Peyer's patch (tissue), 4 donors: Measurements from ENCODE around the gene RGL3. TPM values are rescaled to one million over a fixed set of nuclear protein-coding genes. Genes with fewer than 3 reads are reported as not detected.

Source experiments
- DNase-seq, 3 donors: peaks; one replicate each; pipeline ENCODE4 v3.0.0-alpha.2; 2017 to 2019
- H3K27ac ChIP-seq, 4 donors: fragments of 200-600 bp; sonication (generic); one replicate each; pipeline ENCODE4 v1.5.1; 2016 to 2019
- H3K27me3 ChIP-seq, 2 donors: fragments of 200-600 bp; sonication (generic); one replicate each; pipeline ENCODE4 v1.5.1; 2019
- H3K36me3 ChIP-seq, 3 donors: fragments of 200-600 bp; sonication (generic); one replicate each; pipeline ENCODE4 v1.5.1; 2016 to 2019
- H3K4me1 ChIP-seq, 4 donors: fragments of 200-600 bp; sonication (generic); one replicate each; pipeline ENCODE4 v1.5.1; 2016 to 2019
- H3K4me3 ChIP-seq, 4 donors: fragments of 200-600 bp; sonication (generic); 1 replicate in 3 of 4; 2 replicates in 1 of 4; pipeline ENCODE4 v1.5.1; 2016 to 2019; ENCODE audit warnings: mild to moderate bottlenecking in 1 of 4
- H3K9me3 ChIP-seq, 4 donors: fragments of 200-600 bp; sonication (generic); one replicate each; pipeline ENCODE4 v1.5.1; 2016 to 2019; ENCODE audit warnings: mild to moderate bottlenecking in 1 of 4
- CTCF ChIP-seq, 6 experiments: fragments of 450-650 bp in 4 of 6; fragments of 200-600 bp in 2 of 6; sonication (generic) in 1 of 6; IDR thresholded peaks; one replicate each; pipeline ENCODE4 v1.5.1; 2017 to 2019; ENCODE audit warnings: antibody characterized with exemption in 6 of 6, mild to moderate bottlenecking in 3 of 6, moderate library complexity in 1 of 6
- POLR2A ChIP-seq, 2 donors: fragments of 450-650 bp; IDR thresholded peaks; one replicate each; pipeline ENCODE4 v1.5.1; 2017; ENCODE audit warnings: antibody characterized with exemption in 2 of 2, mild to moderate bottlenecking in 2 of 2, moderate library complexity in 2 of 2
- total RNA-seq, 4 donors: library from RNA; depleted of rRNA; stranded (reverse); fragments of >200 nt; gene quantifications; one replicate each; pipeline ENCODE4 v1.1.0, GENCODE V29; 2016

RGL3 gene
- total RNA-seq, 4 donors from 2014 or later: 2.5 to 51.2 (median 6.3) TPM

- no peak for DNase-seq
- TF ChIP-seq POLR2A (IDR thresholded peaks at IDR 0.05) (no peak), CTCF (IDR thresholded peaks at IDR 0.05) (no peak)
- Histone ChIP-seq H3K4me1 (no peaks in the 10 kb centered on the region), H3K27ac (no peak overlapping the region), H3K4me3 (no peak overlapping the region), H3K9me3 (no peaks in the 10 kb centered on the region), H3K36me3 (no peaks in the 10 kb centered on the region), H3K27me3 (no peaks in the 10 kb centered on the region)
Measured at GRCh38 chr19:11401808-11402543, 17.1 kb downstream of the RGL3 start.

GRCh38 chr19:11400798-11401197, 18.3 kb downstream of the RGL3 start:
- no peak for DNase-seq
- no peaks in the 10 kb centered on the region for H3K36me3 ChIP-seq
- no peak overlapping the region for H3K27ac ChIP-seq
- H3K9me3 ChIP-seq: no peaks in the 10 kb centered on the region
- no peaks in the 10 kb centered on the region for H3K27me3 ChIP-seq
- H3K4me3 ChIP-seq: no peak overlapping the region
- no peaks in the 10 kb centered on the region for H3K4me1 ChIP-seq
- TF ChIP-seq POLR2A (IDR thresholded peaks at IDR 0.05) (no peak), CTCF (IDR thresholded peaks at IDR 0.05) (no peak)

GRCh38 chr19:11399667-11400066, 19.4 kb downstream of the RGL3 start:
- DNase-seq: no peak
- H3K9me3 ChIP-seq: no peaks in the 10 kb centered on the region
- H3K27me3 ChIP-seq: no peaks in the 10 kb centered on the region
- H3K27ac ChIP-seq: no peak overlapping the region
- TF ChIP-seq CTCF (IDR thresholded peaks at IDR 0.05): no peak
- TF ChIP-seq POLR2A (IDR thresholded peaks at IDR 0.05): no peak
- no peaks in the 10 kb centered on the region for H3K36me3 ChIP-seq
- no peaks in the 10 kb centered on the region for H3K4me1 ChIP-seq
- H3K4me3 ChIP-seq: no peak overlapping the region

- Histone ChIP-seq H3K4me1 (no peaks in the 10 kb centered on the region), H3K27me3 (no peaks in the 10 kb centered on the region), H3K27ac (no peak overlapping the region), H3K9me3 (no peaks in the 10 kb centered on the region), H3K36me3 (no peaks in the 10 kb centered on the region), H3K4me3 (no peak overlapping the region)
- no peak for TF ChIP-seq CTCF (IDR thresholded peaks at IDR 0.05)
- no peak for TF ChIP-seq POLR2A (IDR thresholded peaks at IDR 0.05)
- no peak for DNase-seq
Measured at GRCh38 chr19:11397089-11397610, 22.0 kb downstream of the RGL3 start.

- no peak overlapping the region for H3K27ac ChIP-seq
- no peaks in the 10 kb centered on the region for H3K4me1 ChIP-seq
- DNase-seq: no peak
- no peak overlapping the region for H3K4me3 ChIP-seq
- peaks cover 0 to 3% (median 0%) of the 10 kb centered on the region in 4 donors for H3K9me3 ChIP-seq
- H3K36me3 ChIP-seq: no peaks in the 10 kb centered on the region
- TF ChIP-seq CTCF (IDR thresholded peaks at IDR 0.05) (no peak), POLR2A (IDR thresholded peaks at IDR 0.05) (no peak)
- H3K27me3 ChIP-seq: no peaks in the 10 kb centered on the region
Measured at GRCh38 chr19:11390933-11391680, 28.0 kb downstream of the RGL3 start.
